D721Med (cell line): ENCODE measurements around the gene LRSAM1.
"Not testable (repeated sequence)": the region's sequence is repeated elsewhere in the genome, so short reads cannot be mapped to it uniquely, and the experiment has no call there.

Experiments used
- DNase-seq: peaks from one replicate; pipeline ENCODE4 v3.0.0; 2011; ENCODE audit warnings: low spot score; ENCODE audit not compliant: insufficient read length
- FAIRE-seq: peaks from 2 replicates; lab custom pipeline; 2011; peaks lifted over from hg19 to GRCh38; lab: Jason Lieb, UNC
- TF ChIP-seq, protein P1 (sequence below): IDR thresholded peaks from 2 replicates; pipeline ENCODE4 v1.5.1; 2012; ENCODE audit warnings: mild to moderate bottlenecking, control low read depth; ENCODE audit not compliant: insufficient read depth; ENCODE audit errors: missing control alignments

LRSAM1 gene

GRCh38 chr9:127463911-127464310 lies 12.6 kb downstream of the LRSAM1 start:
- DNase-seq = no peak
- TF ChIP-seq, protein P1, sequence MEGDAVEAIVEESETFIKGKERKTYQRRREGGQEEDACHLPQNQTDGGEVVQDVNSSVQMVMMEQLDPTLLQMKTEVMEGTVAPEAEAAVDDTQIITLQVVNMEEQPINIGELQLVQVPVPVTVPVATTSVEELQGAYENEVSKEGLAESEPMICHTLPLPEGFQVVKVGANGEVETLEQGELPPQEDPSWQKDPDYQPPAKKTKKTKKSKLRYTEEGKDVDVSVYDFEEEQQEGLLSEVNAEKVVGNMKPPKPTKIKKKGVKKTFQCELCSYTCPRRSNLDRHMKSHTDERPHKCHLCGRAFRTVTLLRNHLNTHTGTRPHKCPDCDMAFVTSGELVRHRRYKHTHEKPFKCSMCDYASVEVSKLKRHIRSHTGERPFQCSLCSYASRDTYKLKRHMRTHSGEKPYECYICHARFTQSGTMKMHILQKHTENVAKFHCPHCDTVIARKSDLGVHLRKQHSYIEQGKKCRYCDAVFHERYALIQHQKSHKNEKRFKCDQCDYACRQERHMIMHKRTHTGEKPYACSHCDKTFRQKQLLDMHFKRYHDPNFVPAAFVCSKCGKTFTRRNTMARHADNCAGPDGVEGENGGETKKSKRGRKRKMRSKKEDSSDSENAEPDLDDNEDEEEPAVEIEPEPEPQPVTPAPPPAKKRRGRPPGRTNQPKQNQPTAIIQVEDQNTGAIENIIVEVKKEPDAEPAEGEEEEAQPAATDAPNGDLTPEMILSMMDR = no peak
- no peak for FAIRE-seq

DNA sequence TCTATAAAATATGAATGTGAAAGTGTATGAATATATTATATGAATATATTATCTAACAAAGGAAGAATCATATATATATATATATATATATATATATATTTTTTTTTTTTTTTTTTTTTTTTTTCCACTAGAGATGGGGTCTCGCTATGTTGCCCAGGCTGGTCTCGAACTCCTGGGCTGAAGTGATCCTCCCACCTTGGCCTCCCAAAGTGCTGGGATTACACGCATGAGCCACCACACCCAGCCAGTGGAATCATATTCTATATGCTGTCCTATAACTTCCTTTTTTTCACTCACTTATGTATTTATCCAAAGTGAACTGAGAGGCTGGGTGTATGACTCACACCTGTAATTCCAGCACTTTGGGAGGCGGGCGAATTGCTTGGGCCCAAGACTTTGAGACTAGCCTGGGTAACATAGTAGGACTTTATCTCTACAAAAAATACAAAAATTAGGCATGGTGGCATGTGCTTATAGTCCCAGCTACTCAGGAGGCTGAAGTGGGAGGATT lies 15.2 kb downstream of the LRSAM1 start:
- not testable (repeated sequence) for FAIRE-seq

DNA sequence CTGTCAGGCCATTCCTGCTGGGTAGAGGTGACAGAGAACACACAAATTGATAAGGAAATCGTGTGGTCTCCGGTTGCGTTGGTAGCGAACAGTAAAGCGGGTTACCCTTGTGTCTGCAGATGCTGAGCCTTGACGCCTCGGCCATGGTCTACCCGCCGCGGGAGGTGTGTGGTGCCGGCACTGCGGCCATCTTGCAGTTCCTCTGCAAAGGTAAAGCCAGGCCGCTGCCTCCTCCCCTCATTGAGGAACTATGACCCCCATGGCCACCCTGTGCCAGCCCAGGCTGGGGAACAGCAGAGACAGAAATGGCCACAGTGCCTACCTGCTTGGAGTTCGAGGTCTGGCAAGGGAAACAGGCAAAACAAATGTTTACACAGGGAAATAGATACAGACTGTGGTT lies 16.3 kb downstream of the LRSAM1 start:
- TF ChIP-seq, protein P1 = no peak
- FAIRE-seq = no peak
- no peak for DNase-seq

More for the DNA sequence above, 15.2 kb downstream of the LRSAM1 start:
- not testable (repeated sequence) for DNase-seq

DNA sequence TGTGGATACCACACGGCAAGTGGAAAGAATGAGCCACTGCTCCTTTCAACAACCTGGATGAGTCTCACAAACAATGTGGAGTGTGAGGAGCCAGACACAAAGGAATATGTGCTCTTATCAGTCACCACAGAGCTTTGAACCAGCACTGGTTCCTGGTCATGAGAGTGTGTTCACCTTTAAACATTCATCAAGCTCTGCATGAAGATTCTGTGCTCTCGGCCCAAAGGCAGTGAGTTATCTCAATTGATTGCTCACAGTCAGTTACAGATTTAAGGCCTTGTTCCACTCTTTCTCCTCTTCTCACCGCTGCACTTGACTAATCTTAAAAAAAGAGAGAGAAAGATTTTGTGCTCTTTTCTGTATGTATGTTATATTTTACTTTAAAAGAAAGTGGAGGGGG lies 19.4 kb downstream of the LRSAM1 start:
- DNase-seq = no peak
- TF ChIP-seq, protein P1 = no peak
- FAIRE-seq = no peak

DNA sequence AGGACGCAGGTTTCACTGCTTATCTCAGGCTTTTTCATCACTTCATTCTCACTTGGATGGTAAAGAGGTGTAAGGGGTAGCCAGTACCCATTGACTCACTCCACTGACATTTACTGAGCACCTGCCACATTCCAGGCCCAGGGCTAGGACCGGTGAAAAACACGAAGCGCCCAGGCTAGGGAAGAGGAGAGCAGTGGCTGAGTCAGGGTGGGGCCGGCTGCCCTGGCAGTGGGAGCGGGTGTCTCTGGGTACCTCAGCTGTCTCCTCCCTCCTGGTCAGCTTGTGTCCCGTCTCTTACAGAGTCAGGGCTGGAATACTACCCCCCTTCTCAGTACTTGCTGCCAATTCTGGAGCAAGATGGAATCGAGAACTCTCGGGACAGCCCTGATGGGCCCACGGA lies 22.2 kb downstream of the LRSAM1 start:
- TF ChIP-seq, protein P1 = no peak
- DNase-seq (no peak), FAIRE-seq (no peak)

GRCh38 chr9:127473932-127474331 lies 22.6 kb downstream of the LRSAM1 start:
- TF ChIP-seq, protein P1 = no peak
- no peak for DNase-seq
- no peak for FAIRE-seq

- TF ChIP-seq, protein P1 = no peak
- DNase-seq (no peak), FAIRE-seq (no peak)
These were observed 23.3 kb downstream of the LRSAM1 start for GRCh38 chr9:127474592-127474991.
